ENCODE data around the gene GDF15.

- peak; percentile 48 for TF ChIP-seq POLR2AphosphoS5 (IDR thresholded peaks at IDR 0.05)
- no peak for TF ChIP-seq REST (IDR thresholded peaks at IDR 0.05; ENCODE audit: borderline replicate concordance)
- peak; percentile 74 for TF ChIP-seq CTCF (IDR thresholded peaks at IDR 0.05; ENCODE audit: poor library complexity, severe bottlenecking)
- TF ChIP-seq RAD21 (conservative IDR thresholded peaks at IDR 0.05): peak; percentile 36
- TF ChIP-seq EP300 (conservative IDR thresholded peaks at IDR 0.05; ENCODE audit: poor library complexity, severe bottlenecking): peak; percentile 86
These were observed 33.3 kb downstream of the GDF15 start, which contains the start of gene SSBP4 for GRCh38 chr19:18419195-18419698.
